Fibroblast of lung (primary cell): Measurements from ENCODE around the gene MARF1.

Source experiments
- CTCF ChIP-seq, 2 donors: IDR thresholded peaks in 1 of 2; conservative IDR thresholded peaks in 1 of 2; 1 replicate in 1 of 2; 2 replicates in 1 of 2; pipeline ENCODE4 v1.5.1; 2011 to 2012; ENCODE audit warnings: low read length in 2 of 2, control low read depth in 1 of 2, inconsistent platforms in 1 of 2, low read depth in 1 of 2, mild to moderate bottlenecking in 1 of 2
- EZH2 ChIP-seq: IDR thresholded peaks from 2 replicates; pipeline ENCODE4 v1.5.1; 2012; ENCODE audit warnings: low read length, control low read depth, mild to moderate bottlenecking; ENCODE audit errors: missing control alignments

GRCh38 chr16:15573274-15573895, 69.6 kb downstream of the MARF1 start:
- TF ChIP-seq CTCF (conservative IDR thresholded peaks at IDR 0.05 in 1 of 2, IDR thresholded peaks at IDR 0.05 in 1 of 2; ENCODE audit: low read depth in 1 of 2, low read length in 2 of 2) (no peak), EZH2 (no peak)
